ENCODE results near the gene RAB35.

The RAB35 gene

DNA sequence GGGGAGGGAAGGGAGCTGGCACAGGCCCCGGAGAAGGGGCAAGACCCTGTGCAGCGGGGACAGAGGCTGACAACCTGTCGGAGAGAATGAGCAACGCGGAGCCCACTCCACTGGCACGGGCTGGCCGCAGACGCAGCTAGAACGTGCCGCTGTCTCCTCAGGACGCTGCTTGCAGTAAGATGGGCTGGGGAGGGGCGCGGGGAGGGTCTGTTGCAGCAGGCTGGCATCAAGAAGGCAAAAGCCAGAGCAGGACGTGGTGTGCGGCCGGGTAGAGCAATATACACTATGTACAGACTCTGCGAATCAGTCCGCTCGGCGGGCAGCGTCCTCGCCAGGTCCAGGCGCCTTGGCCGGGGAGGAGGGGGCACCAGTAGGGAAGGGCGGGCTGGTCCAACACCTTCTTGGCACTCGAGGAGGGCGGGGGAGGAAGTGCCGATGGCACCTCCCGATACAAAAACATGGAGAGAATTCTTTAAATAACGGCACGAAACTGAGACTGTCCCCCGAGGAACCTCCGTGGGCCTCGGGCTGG lies 19.8 kb downstream of the RAB35 start:
- H3K9me3 ChIP-seq (ENCODE audit: control insufficient read depth, insufficient read depth, low read length): no peaks in the 10 kb centered on the region
- H3K79me2 ChIP-seq (ENCODE audit: control insufficient read depth, low read length): peaks cover 24% of the 10 kb centered on the region
- H3K27me3 ChIP-seq (ENCODE audit: control insufficient read depth, low read length): no peaks in the 10 kb centered on the region
- H3F3A ChIP-seq (ENCODE audit: control insufficient read depth, insufficient read depth): no peaks in the 10 kb centered on the region
- no peak overlapping the region for H3K4me3 ChIP-seq (ENCODE audit: low read length)
- TF ChIP-seq, protein P1, sequence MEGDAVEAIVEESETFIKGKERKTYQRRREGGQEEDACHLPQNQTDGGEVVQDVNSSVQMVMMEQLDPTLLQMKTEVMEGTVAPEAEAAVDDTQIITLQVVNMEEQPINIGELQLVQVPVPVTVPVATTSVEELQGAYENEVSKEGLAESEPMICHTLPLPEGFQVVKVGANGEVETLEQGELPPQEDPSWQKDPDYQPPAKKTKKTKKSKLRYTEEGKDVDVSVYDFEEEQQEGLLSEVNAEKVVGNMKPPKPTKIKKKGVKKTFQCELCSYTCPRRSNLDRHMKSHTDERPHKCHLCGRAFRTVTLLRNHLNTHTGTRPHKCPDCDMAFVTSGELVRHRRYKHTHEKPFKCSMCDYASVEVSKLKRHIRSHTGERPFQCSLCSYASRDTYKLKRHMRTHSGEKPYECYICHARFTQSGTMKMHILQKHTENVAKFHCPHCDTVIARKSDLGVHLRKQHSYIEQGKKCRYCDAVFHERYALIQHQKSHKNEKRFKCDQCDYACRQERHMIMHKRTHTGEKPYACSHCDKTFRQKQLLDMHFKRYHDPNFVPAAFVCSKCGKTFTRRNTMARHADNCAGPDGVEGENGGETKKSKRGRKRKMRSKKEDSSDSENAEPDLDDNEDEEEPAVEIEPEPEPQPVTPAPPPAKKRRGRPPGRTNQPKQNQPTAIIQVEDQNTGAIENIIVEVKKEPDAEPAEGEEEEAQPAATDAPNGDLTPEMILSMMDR (IDR thresholded peaks at IDR 0.05; ENCODE audit: low read depth, low read length, poor library complexity, severe bottlenecking): no peak
- TF ChIP-seq EZH2phosphoT487 (IDR thresholded peaks at IDR 0.05; ENCODE audit: borderline replicate concordance, low read length): no peak
- peaks cover 74% of the 10 kb centered on the region for H3K36me3 ChIP-seq (ENCODE audit: control insufficient read depth, low read length)
- no peak overlapping the region for H3K27ac ChIP-seq (ENCODE audit: low read depth, low read length)
- H4K20me1 ChIP-seq (ENCODE audit: control insufficient read depth, insufficient read depth, low read depth, low read length): no peaks in the 10 kb centered on the region
- H3K9me2 ChIP-seq (replicated peaks; ENCODE audit: control insufficient read depth, low read length): no peaks in the 10 kb centered on the region
- H3K4me2 ChIP-seq (ENCODE audit: low read length): no peak overlapping the region
- H3K4me1 ChIP-seq (ENCODE audit: control insufficient read depth, low read length): peaks cover 2% of the 10 kb centered on the region; the same call in 1 of the 2 replicates

DNA sequence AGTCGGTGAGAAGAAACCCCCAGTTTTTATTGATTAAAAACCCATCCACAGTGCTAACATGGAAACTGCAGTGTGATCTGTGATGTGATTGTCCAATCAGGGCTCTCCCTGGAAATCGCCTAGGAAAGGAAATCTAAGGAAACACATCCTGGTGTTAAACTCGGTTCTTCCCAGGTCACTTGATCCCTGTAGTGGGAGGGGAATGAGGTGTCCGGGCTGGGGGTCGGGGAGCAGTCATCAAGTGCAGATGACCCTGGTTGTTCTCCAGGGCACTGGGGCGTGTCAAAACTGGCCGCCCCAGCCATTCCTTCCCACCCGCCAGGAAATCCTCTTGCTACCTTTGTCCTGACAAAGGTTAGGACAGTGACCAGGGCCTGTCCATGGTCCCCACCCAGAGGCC lies 20.8 kb downstream of the RAB35 start:
- Histone ChIP-seq H3K4me1 (ENCODE audit: control insufficient read depth, low read length) (peaks cover 2% of the 10 kb centered on the region; the same call in 1 of the 2 replicates), H4K20me1 (ENCODE audit: control insufficient read depth, insufficient read depth, low read depth, low read length) (no peaks in the 10 kb centered on the region), H3K4me3 (ENCODE audit: low read length) (no peak overlapping the region), H3K79me2 (ENCODE audit: control insufficient read depth, low read length) (peaks cover 14% of the 10 kb centered on the region), H3K9me2 (replicated peaks; ENCODE audit: control insufficient read depth, low read length) (no peaks in the 10 kb centered on the region), H3K27ac (ENCODE audit: low read depth, low read length) (no peak overlapping the region), H3K4me2 (ENCODE audit: low read length) (no peak overlapping the region), H3K27me3 (ENCODE audit: control insufficient read depth, low read length) (no peaks in the 10 kb centered on the region), H3F3A (ENCODE audit: control insufficient read depth, insufficient read depth) (no peaks in the 10 kb centered on the region), H3K36me3 (ENCODE audit: control insufficient read depth, low read length) (peaks cover 65% of the 10 kb centered on the region), H3K9me3 (ENCODE audit: control insufficient read depth, insufficient read depth, low read length) (no peaks in the 10 kb centered on the region)
- TF ChIP-seq, protein P1 (IDR thresholded peaks at IDR 0.05; ENCODE audit: low read depth, low read length, poor library complexity, severe bottlenecking): no peak
- no peak for TF ChIP-seq EZH2phosphoT487 (IDR thresholded peaks at IDR 0.05; ENCODE audit: borderline replicate concordance, low read length)

DNA sequence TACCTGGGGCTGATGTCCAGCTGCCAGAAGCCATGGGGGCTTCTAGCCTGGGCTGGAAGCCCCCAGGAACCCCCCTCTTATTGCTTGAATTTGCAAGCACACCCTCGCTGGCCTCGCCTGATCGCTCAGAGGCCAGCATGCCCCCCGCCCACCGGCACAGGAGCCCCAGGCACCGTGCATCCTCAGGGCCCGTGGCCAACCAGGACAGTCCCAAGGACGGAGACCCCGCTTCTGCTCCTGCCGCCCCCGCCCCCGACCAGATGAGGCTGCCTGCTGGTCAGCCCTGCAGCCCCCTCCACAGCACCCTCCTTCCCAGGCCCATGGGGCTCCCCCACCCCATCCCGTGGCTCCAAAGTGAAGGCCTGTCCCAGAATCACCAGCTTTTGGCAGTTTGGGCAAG lies 21.2 kb downstream of the RAB35 start:
- H3K4me1 ChIP-seq (ENCODE audit: control insufficient read depth, low read length): peaks cover 2% of the 10 kb centered on the region; the same call in 1 of the 2 replicates
- H3K9me3 ChIP-seq (ENCODE audit: control insufficient read depth, insufficient read depth, low read length): no peaks in the 10 kb centered on the region
- H3K27me3 ChIP-seq (ENCODE audit: control insufficient read depth, low read length): no peaks in the 10 kb centered on the region
- peaks cover 10% of the 10 kb centered on the region for H3K79me2 ChIP-seq (ENCODE audit: control insufficient read depth, low read length)
- H3K27ac ChIP-seq (ENCODE audit: low read depth, low read length): no peak overlapping the region
- TF ChIP-seq, protein P1 (IDR thresholded peaks at IDR 0.05; ENCODE audit: low read depth, low read length, poor library complexity, severe bottlenecking): no peak
- peaks cover 61% of the 10 kb centered on the region for H3K36me3 ChIP-seq (ENCODE audit: control insufficient read depth, low read length)
- H3K4me2 ChIP-seq (ENCODE audit: low read length): no peak overlapping the region
- H4K20me1 ChIP-seq (ENCODE audit: control insufficient read depth, insufficient read depth, low read depth, low read length): no peaks in the 10 kb centered on the region
- H3F3A ChIP-seq (ENCODE audit: control insufficient read depth, insufficient read depth): no peaks in the 10 kb centered on the region
- no peak overlapping the region for H3K4me3 ChIP-seq (ENCODE audit: low read length)
- no peaks in the 10 kb centered on the region for H3K9me2 ChIP-seq (replicated peaks; ENCODE audit: control insufficient read depth, low read length)
